Heart left ventricle (tissue), 16 donors: ENCODE data around the gene RAB24. TPM values are rescaled to one million over a fixed set of nuclear protein-coding genes. Genes with fewer than 3 reads are reported as not detected.

ENCODE experiments used
- ATAC-seq, 4 donors: fragments of 200-7000 bp; cut with Tn5 transposase; one replicate each; pipeline ENCODE4 v1.9.1; 2020 to 2022; ENCODE audit warnings: moderate library complexity in 4 of 4, mild to moderate bottlenecking in 3 of 4, moderate number of reproducible peaks in 1 of 4
- DNase-seq, 5 donors: peaks; one replicate each; pipeline ENCODE4 v3.0.0-alpha.2; 2020
- H3K27ac ChIP-seq, 12 donors: fragments of 200-600 bp; sonication (generic) in 4 of 12; one replicate each; pipeline versions ENCODE4 v1.5.0 to v1.8.0; 2016 to 2022; ENCODE audit warnings: mild to moderate bottlenecking in 2 of 12
- H3K27me3 ChIP-seq, 9 donors: fragments of 200-600 bp; sonication (generic) in 2 of 9; one replicate each; pipeline versions ENCODE4 v1.5.1 to v1.8.0; 2016 to 2022; ENCODE audit warnings: mild to moderate bottlenecking in 3 of 9
- H3K36me3 ChIP-seq, 9 donors: fragments of 200-600 bp; sonication (generic) in 2 of 9; one replicate each; pipeline versions ENCODE4 v1.5.0 to v1.8.0; 2018 to 2022; ENCODE audit warnings: mild to moderate bottlenecking in 2 of 9
- H3K4me1 ChIP-seq, 12 donors: fragments of 200-600 bp; sonication (generic) in 4 of 12; one replicate each; pipeline versions ENCODE4 v1.5.0 to v1.8.0; 2016 to 2022; ENCODE audit warnings: mild to moderate bottlenecking in 3 of 12
- H3K4me3 ChIP-seq, 12 donors: fragments of 200-600 bp; sonication (generic) in 4 of 12; one replicate each; pipeline versions ENCODE4 v1.5.0 to v1.8.0; 2017 to 2022; ENCODE audit warnings: mild to moderate bottlenecking in 9 of 12, moderate library complexity in 4 of 12
- H3K9me3 ChIP-seq, 12 donors: fragments of 200-600 bp; sonication (generic) in 4 of 12; one replicate each; pipeline versions ENCODE4 v1.5.0 to v1.8.0; 2016 to 2022; ENCODE audit warnings: mild to moderate bottlenecking in 1 of 12
- CTCF ChIP-seq, 12 donors: fragments of 200-600 bp; sonication (generic) in 4 of 12; IDR thresholded peaks; one replicate each; pipeline versions ENCODE4 v1.5.0 to v1.8.0; 2018 to 2022; ENCODE audit warnings: antibody characterized with exemption in 12 of 12, mild to moderate bottlenecking in 5 of 12
- POLR2A ChIP-seq, 2 donors: fragments of 450-650 bp; IDR thresholded peaks; one replicate each; pipeline ENCODE4 v1.6.1; 2017; ENCODE audit warnings: antibody characterized with exemption in 2 of 2, mild to moderate bottlenecking in 2 of 2, moderate library complexity in 2 of 2
- WGBS, 4 donors: extraction: QIAGEN DNeasy Blood & Tissue Kit in 2 of 4; methylation state at CpG; one replicate each; pipeline versions ENCODE4 v1.1.5 to v1.1.7; 2013 to 2018; 5-methylcytosine and 5-hydroxymethylcytosine counted together
- intact Hi-C, 10 donors: fragments of 100-400 bp; cut with DNase I; formaldehyde crosslinking; loops; one replicate each; pipeline versions ENCODE4 v1.11.1 to v1.14.2; 2022
- polyA plus RNA-seq, 2 donors: library from polyadenylated mRNA; stranded (reverse); fragments of 200-250 nt; gene quantifications; one replicate each; pipeline ENCODE4 v1.2.3, GENCODE V29; 2013
- total RNA-seq, 9 donors: library from RNA; depleted of rRNA in 2 of 9; stranded (reverse); fragments of >200 nt in 2 of 9; fragmentation: NEBNext Ultra II Directional in 3 of 9; extraction: Animal tissue kit (Norgen Biotek cat#: 25700) in 3 of 9; gene quantifications; one replicate each; pipeline versions ENCODE4 v1.1.0 to v1.2.4, GENCODE V29; 2016 to 2023
- donor health status: ischemic (EF 13 %, LVEDD 7.1; RV severe dilation, severe dysfunction).
- donor health status: healthy with polysubstance abuse.
- donor health status: DM: no; HTN: yes; CAD: no.
- donor health status: DM: no; HTN: no; CAD: no.
- donor health status: ischemic (EF 25% LVEDD 6.9; RV normal size, moderate dysfunction).
- donor health status: ischemic (EF 25% LVEDD 5.7; RV mildly dilated, moderate dysfunction).
- donor health status: healthy.
- donor health status: DM: yes; HTN: yes; CAD: no.
- donor health status: ischemic (EF 35%, LVEDD 5.7; RV mildly dilated, moderate dysfunction).
- donor health status: nonischemic (EF 11% LVEDD 7.7; RV severe dilation, severe dysfunction).
- donor health status: DM: yes; HTN: yes; CAD: no.
- donor health status: PGD.
- donor health status: ischemic (EF 29% LVEDD 5.4; RV normal size, mild dysfunction).
- donor health status: nonischemic (EF 23%, LVEDD 6.1; RV moderate dilation, normal function).

Gene RAB24
- total and polyA plus RNA-seq, 11 donors, result 11.6 to 28.3 (median 18.9) TPM

- no peaks in the 10 kb centered on the region for H3K27me3 ChIP-seq
- WGBS, 4 donors, result 30 to 39% (median 32%) methylated on average over 23 to 24 of the region's 24 CpGs
- H3K4me3 ChIP-seq, result peak overlapping the region; percentile 76 to 100 (median 94)
- H3K9me3 ChIP-seq, result no peaks in the 10 kb centered on the region
- peaks cover 0 to 53% (median 29%) of the 10 kb centered on the region in 9 donors for H3K36me3 ChIP-seq
- intact Hi-C loops, result loop anchor here in 6 of 10 donors (5.0 to 10.0 kb wide), 4 partner anchors 170 to 190 kb away; partner anchors contain the start of gene NSD1 (in 1 of the 6)
- DNase-seq, result no peak
- peak overlapping the region in 11 of 12 donors; percentile 73 to 96 (median 89) for H3K27ac ChIP-seq
- TF ChIP-seq POLR2A (IDR thresholded peaks at IDR 0.05), result no peak
- no peak for TF ChIP-seq CTCF (IDR thresholded peaks at IDR 0.05)
- peaks cover 0 to 79% (median 46%) of the 10 kb centered on the region in 12 donors for H3K4me1 ChIP-seq
- ATAC-seq, result peak in 1 of 4 donors; percentile 0
These were observed 987 bp downstream of the RAB24 start for GRCh38 chr5:177302354-177303110.

GRCh38 chr5:177301503-177302165 is 1.9 kb downstream of the RAB24 start:
- TF ChIP-seq CTCF (IDR thresholded peaks at IDR 0.05) (no peak), POLR2A (IDR thresholded peaks at IDR 0.05) (no peak)
- intact Hi-C loops, result loop anchor here in 6 of 10 donors (5.0 to 10.0 kb wide), 4 partner anchors 169 to 189 kb away; partner anchors contain the start of gene NSD1 (in 1 of the 6)
- peak overlapping the region in 7 of 12 donors; percentile 60 to 93 (median 76) for H3K27ac ChIP-seq
- WGBS, 4 donors, result 56 to 64% (median 62%) methylated on average over 7 of the region's 7 CpGs
- no peaks in the 10 kb centered on the region for H3K27me3 ChIP-seq
- H3K9me3 ChIP-seq, result no peaks in the 10 kb centered on the region
- peaks cover 0 to 76% (median 50%) of the 10 kb centered on the region in 12 donors for H3K4me1 ChIP-seq
- DNase-seq, result peak in 1 of 5 donors; percentile 38
- peak overlapping the region in 3 of 12 donors; percentile 90 to 99 (median 99) for H3K4me3 ChIP-seq
- H3K36me3 ChIP-seq, result peaks cover 0 to 47% (median 20%) of the 10 kb centered on the region in 9 donors
- no peak for ATAC-seq

GRCh38 chr5:177300951-177301350 is 2.6 kb downstream of the RAB24 start:
- ATAC-seq (no peak), DNase-seq (no peak)
- Histone ChIP-seq H3K27me3 (no peaks in the 10 kb centered on the region), H3K27ac (peak overlapping the region; percentile 0 to 93 (median 76)), H3K4me3 (peak overlapping the region in 1 of 12 donors; percentile 99), H3K36me3 (peaks cover 0 to 48% (median 17%) of the 10 kb centered on the region in 9 donors), H3K4me1 (peaks cover 0 to 76% (median 57%) of the 10 kb centered on the region in 12 donors), H3K9me3 (no peaks in the 10 kb centered on the region)
- TF ChIP-seq POLR2A (IDR thresholded peaks at IDR 0.05) (no peak), CTCF (IDR thresholded peaks at IDR 0.05) (no peak)
- WGBS, 4 donors, result 85 to 94% (median 90%) methylated on average over 2 of the region's 2 CpGs
- intact Hi-C loops, result loop anchor here in 6 of 10 donors (5.0 to 10.0 kb wide), 4 partner anchors 169 to 189 kb away; partner anchors contain the start of gene NSD1 (in 1 of the 6)
